Panc1 (cell line): Measurements from ENCODE around the gene COL23A1. TPM values are rescaled to one million over a fixed set of nuclear protein-coding genes. Genes with fewer than 3 reads are reported as not detected.

Experiments used
- ATAC-seq: fragments of 200-7000 bp; cut with Tn5 transposase; 2 replicates; pipeline ENCODE4 v1.9.1; 2020; ENCODE audit warnings: mild to moderate bottlenecking, moderate library complexity
- BruUV-seq: library from RNA; stranded (reverse); fragments of 400-500 nt; replicated peaks from 2 replicates; lab custom pipeline; 2021; lab: Mats Ljungman, UMichigan
- CTCF ChIA-PET: fragments of 300-600 bp; sonication (Branson Sonifier 250); formaldehyde crosslinking; loops from one replicate; lab custom pipeline; 2022; ENCODE audit warnings: antibody characterized with exemption; lab: Charles Lee
- POLR2A ChIA-PET: fragments of 300-600 bp; sonication (Branson Sonifier 250); formaldehyde crosslinking; loops from one replicate; lab custom pipeline; 2022; ENCODE audit warnings: antibody characterized with exemption; lab: Charles Lee
- DNase-seq: peaks from one replicate; pipeline ENCODE4 v3.0.0-alpha.2; 2010; ENCODE audit warnings: low read depth, low spot score
- H3K27ac ChIP-seq: 2 replicates; pipeline ENCODE4 v1.5.1; 2011; ENCODE audit warnings: mild to moderate bottlenecking, low read length, inconsistent platforms
- H3K27me3 ChIP-seq: fragments of 200-500 bp; sonication (Bioruptor generic); 2 replicates; pipeline ENCODE4 v1.6.0; 2014; ENCODE audit warnings: low read length, inconsistent platforms; ENCODE audit not compliant: control insufficient read depth, insufficient read depth
- H3K36me3 ChIP-seq: fragments of 200-500 bp; sonication (Bioruptor generic); 2 replicates; pipeline ENCODE4 v1.5.1; 2014; ENCODE audit warnings: inconsistent platforms, mild to moderate bottlenecking, low read length, moderate library complexity; ENCODE audit not compliant: control insufficient read depth, insufficient read depth
- H3K4me1 ChIP-seq: 2 replicates; pipeline ENCODE4 v1.5.1; 2011; ENCODE audit warnings: inconsistent platforms, mild to moderate bottlenecking, low read length, moderate library complexity; ENCODE audit not compliant: control insufficient read depth, insufficient read depth
- H3K4me3 ChIP-seq, 2 experiments: 2 replicates each; pipeline ENCODE4 v1.5.1; 2011 to 2012; ENCODE audit warnings: low read depth in 2 of 2, low read length in 2 of 2, mild to moderate bottlenecking in 2 of 2, inconsistent platforms in 1 of 2, moderate library complexity in 1 of 2
- H3K9me3 ChIP-seq: fragments of 200-500 bp; sonication (Bioruptor generic); 2 replicates; pipeline ENCODE4 v1.5.1; 2014; ENCODE audit warnings: low read depth, mild to moderate bottlenecking, inconsistent platforms, low read length, moderate library complexity; ENCODE audit not compliant: control insufficient read depth, insufficient read depth
- POLR2AphosphoS5 ChIP-seq: IDR thresholded peaks from 2 replicates; pipeline ENCODE4 v1.6.1; 2012; ENCODE audit warnings: mild to moderate bottlenecking, low read depth, low read length, moderate library complexity
- SIN3A ChIP-seq: IDR thresholded peaks from 2 replicates; pipeline ENCODE4 v1.6.1; 2012; ENCODE audit warnings: low read depth, mild to moderate bottlenecking, low read length, moderate library complexity, borderline replicate concordance; ENCODE audit not compliant: insufficient read depth
- TCF7L2 ChIP-seq: IDR thresholded peaks from 2 replicates; pipeline ENCODE4 v1.6.1; 2011; ENCODE audit warnings: mild to moderate bottlenecking, low read depth, low read length, inconsistent platforms
- in situ Hi-C: cut with HindIII; loops from 2 replicates; pipeline ENCODE4 v1.10.0; 2016; ENCODE audit warnings: low sequenced_read_pairs, low pct_unique_long_range_greater_than_20kb
- intact Hi-C: fragments of 100-400 bp; cut with micrococcal nuclease; formaldehyde crosslinking; loops from one replicate; pipeline ENCODE4 v1.10.0; 2022; ENCODE audit not compliant: unreplicated experiment
- total RNA-seq: library from RNA; stranded (reverse); gene quantifications from one replicate; pipeline ENCODE4 v1.2.1, GENCODE V29; 2021; ENCODE audit not compliant: unreplicated experiment
- TF ChIP-seq, protein P1 (sequence below), 2 experiments: IDR thresholded peaks; 2 replicates each; pipeline ENCODE4 v1.6.1; 2011 to 2012; ENCODE audit warnings: low read depth in 2 of 2, control low read depth in 1 of 2, low read length in 1 of 2, mild to moderate bottlenecking in 1 of 2, moderate library complexity in 1 of 2; ENCODE audit not compliant: insufficient read depth in 1 of 2
- TF ChIP-seq, protein P2 (sequence below): fragments of 450-650 bp; IDR thresholded peaks from 2 replicates; pipeline ENCODE4 v1.5.1; 2017; ENCODE audit warnings: mild to moderate bottlenecking

Gene COL23A1
- total RNA-seq, 1 experiment from 2014 or later: 0.05 TPM

DNA sequence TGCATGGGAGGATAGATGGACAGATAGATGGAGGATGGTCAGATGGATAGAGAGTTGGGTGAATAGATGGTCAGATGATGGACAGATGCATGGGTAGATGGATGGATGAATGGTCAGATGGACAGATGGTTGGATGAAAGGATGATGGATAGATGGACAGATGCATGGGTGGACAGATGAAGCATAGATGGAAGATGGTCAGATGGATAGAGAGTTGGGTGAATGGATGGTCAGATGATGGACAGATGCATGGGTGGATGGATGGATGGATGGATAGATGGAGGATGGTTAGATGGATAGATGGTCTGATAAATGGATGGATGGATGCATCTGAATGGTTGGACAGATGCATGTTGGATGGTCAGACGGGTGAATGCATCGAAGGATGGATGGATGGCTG is 70.4 kb downstream of the COL23A1 start:
- in situ Hi-C loops: no loop called here
- CTCF ChIA-PET: no interaction called here
- ATAC-seq: no peak

DNA sequence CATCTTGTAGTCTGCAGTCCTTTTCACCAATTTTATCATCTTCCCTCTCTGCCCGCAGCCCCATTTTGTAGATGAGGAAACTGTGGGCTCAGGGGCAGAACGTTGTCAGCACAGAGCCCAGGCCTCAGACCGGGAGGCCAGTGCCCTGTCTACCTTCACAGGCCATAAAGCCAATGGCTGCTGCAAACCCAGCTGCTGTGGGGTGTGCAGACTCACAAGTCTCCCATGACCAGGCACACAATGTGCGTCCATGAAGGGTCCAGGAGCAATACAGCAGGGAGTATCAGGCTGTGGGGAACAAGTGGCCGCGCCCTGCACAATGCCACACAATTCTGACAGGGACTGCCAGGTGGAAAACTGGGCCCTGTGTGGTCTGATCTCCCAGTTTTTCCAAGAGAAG is 71.0 kb downstream of the COL23A1 start:
- Histone ChIP-seq H3K4me1 (no peaks in the 10 kb centered on the region), H3K36me3 (no peaks in the 10 kb centered on the region), H3K27ac (no peak overlapping the region), H3K9me3 (no peaks in the 10 kb centered on the region), H3K27me3 (no peaks in the 10 kb centered on the region), H3K4me3 (no peak overlapping the region)
- in situ Hi-C loops (no loop called here), intact Hi-C loops (no loop called here)
- no TSS peak for BruUV-seq
- ChIA-PET CTCF (no interaction called here), POLR2A (no interaction called here)
- DNase-seq: no peak
- ATAC-seq: no peak
- no peak for TF ChIP-seq POLR2AphosphoS5
- TF ChIP-seq SIN3A: no peak
- TF ChIP-seq, protein P1, sequence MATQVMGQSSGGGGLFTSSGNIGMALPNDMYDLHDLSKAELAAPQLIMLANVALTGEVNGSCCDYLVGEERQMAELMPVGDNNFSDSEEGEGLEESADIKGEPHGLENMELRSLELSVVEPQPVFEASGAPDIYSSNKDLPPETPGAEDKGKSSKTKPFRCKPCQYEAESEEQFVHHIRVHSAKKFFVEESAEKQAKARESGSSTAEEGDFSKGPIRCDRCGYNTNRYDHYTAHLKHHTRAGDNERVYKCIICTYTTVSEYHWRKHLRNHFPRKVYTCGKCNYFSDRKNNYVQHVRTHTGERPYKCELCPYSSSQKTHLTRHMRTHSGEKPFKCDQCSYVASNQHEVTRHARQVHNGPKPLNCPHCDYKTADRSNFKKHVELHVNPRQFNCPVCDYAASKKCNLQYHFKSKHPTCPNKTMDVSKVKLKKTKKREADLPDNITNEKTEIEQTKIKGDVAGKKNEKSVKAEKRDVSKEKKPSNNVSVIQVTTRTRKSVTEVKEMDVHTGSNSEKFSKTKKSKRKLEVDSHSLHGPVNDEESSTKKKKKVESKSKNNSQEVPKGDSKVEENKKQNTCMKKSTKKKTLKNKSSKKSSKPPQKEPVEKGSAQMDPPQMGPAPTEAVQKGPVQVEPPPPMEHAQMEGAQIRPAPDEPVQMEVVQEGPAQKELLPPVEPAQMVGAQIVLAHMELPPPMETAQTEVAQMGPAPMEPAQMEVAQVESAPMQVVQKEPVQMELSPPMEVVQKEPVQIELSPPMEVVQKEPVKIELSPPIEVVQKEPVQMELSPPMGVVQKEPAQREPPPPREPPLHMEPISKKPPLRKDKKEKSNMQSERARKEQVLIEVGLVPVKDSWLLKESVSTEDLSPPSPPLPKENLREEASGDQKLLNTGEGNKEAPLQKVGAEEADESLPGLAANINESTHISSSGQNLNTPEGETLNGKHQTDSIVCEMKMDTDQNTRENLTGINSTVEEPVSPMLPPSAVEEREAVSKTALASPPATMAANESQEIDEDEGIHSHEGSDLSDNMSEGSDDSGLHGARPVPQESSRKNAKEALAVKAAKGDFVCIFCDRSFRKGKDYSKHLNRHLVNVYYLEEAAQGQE (IDR thresholded peaks at IDR 0.05; ENCODE audit: insufficient read depth in 1 of 2, low read depth in 2 of 2, low read length in 1 of 2): no peak
- TF ChIP-seq, protein P2, sequence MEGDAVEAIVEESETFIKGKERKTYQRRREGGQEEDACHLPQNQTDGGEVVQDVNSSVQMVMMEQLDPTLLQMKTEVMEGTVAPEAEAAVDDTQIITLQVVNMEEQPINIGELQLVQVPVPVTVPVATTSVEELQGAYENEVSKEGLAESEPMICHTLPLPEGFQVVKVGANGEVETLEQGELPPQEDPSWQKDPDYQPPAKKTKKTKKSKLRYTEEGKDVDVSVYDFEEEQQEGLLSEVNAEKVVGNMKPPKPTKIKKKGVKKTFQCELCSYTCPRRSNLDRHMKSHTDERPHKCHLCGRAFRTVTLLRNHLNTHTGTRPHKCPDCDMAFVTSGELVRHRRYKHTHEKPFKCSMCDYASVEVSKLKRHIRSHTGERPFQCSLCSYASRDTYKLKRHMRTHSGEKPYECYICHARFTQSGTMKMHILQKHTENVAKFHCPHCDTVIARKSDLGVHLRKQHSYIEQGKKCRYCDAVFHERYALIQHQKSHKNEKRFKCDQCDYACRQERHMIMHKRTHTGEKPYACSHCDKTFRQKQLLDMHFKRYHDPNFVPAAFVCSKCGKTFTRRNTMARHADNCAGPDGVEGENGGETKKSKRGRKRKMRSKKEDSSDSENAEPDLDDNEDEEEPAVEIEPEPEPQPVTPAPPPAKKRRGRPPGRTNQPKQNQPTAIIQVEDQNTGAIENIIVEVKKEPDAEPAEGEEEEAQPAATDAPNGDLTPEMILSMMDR: no peak
- TF ChIP-seq TCF7L2: no peak

More for the DNA sequence above, 70.4 kb downstream of the COL23A1 start:
- no peaks in the 10 kb centered on the region for H3K9me3 ChIP-seq
- intact Hi-C loops: no loop called here
- no TSS peak for BruUV-seq
- H3K27ac ChIP-seq: no peak overlapping the region
- TF ChIP-seq, protein P1 (IDR thresholded peaks at IDR 0.05; ENCODE audit: insufficient read depth in 1 of 2, low read depth in 2 of 2, low read length in 1 of 2): no peak
- no peak for TF ChIP-seq TCF7L2
- no peak for TF ChIP-seq SIN3A
- TF ChIP-seq, protein P2: no peak
- no peak for TF ChIP-seq POLR2AphosphoS5
- H3K4me3 ChIP-seq: no peak overlapping the region
- H3K36me3 ChIP-seq: no peaks in the 10 kb centered on the region
- no peaks in the 10 kb centered on the region for H3K4me1 ChIP-seq
- DNase-seq: no peak
- no peaks in the 10 kb centered on the region for H3K27me3 ChIP-seq
- POLR2A ChIA-PET: no interaction called here
